HEK293 (cell line): Measurements from ENCODE around the gene CENPB.

Experiments used
- BCL11A ChIP-seq: fragments of 450-650 bp; formaldehyde crosslinking; IDR thresholded peaks from 2 replicates; pipeline ENCODE4 v1.5.1; 2016; ENCODE audit warnings: low read depth, missing biosample characterization, missing genetic modification characterization
- CTCF ChIP-seq: fragments of 450-650 bp; formaldehyde crosslinking; IDR thresholded peaks from 2 replicates; pipeline ENCODE4 v1.5.1; 2016; ENCODE audit warnings: missing biosample characterization, missing genetic modification characterization
- PRDM4 ChIP-seq: fragments of 450-650 bp; formaldehyde crosslinking; IDR thresholded peaks from 2 replicates; pipeline ENCODE4 v1.5.1; 2017; ENCODE audit warnings: missing biosample characterization, missing genetic modification characterization
- RBAK ChIP-seq: fragments of 450-650 bp; formaldehyde crosslinking; IDR thresholded peaks from 2 replicates; pipeline ENCODE4 v1.5.1; 2016; ENCODE audit warnings: missing biosample characterization, missing genetic modification characterization
- TSHZ1 ChIP-seq: fragments of 450-650 bp; formaldehyde crosslinking; IDR thresholded peaks from 2 replicates; pipeline ENCODE4 v1.5.1; 2016; ENCODE audit warnings: missing biosample characterization, missing genetic modification characterization, borderline replicate concordance
- ZNF677 ChIP-seq: fragments of 450-650 bp; IDR thresholded peaks from 2 replicates; pipeline ENCODE4 v1.5.0; 2018; ENCODE audit warnings: missing biosample characterization, mild to moderate bottlenecking, missing genetic modification characterization, moderate library complexity
- ZNF792 ChIP-seq: fragments of 450-650 bp; formaldehyde crosslinking; IDR thresholded peaks from 2 replicates; pipeline ENCODE4 v1.5.1; 2016; ENCODE audit warnings: missing biosample characterization, missing genetic modification characterization
- ZNF830 ChIP-seq: fragments of 450-650 bp; IDR thresholded peaks from 2 replicates; pipeline ENCODE4 v1.5.0; 2018; ENCODE audit warnings: missing biosample characterization, missing genetic modification characterization, low read depth, mild to moderate bottlenecking, moderate library complexity

GRCh38 chr20:3764659-3765058, 21.9 kb downstream of the CENPB start:
- no peak for TF ChIP-seq RBAK (tag by site-specific recombination)
- no peak for TF ChIP-seq CTCF
- TF ChIP-seq ZNF677 (tag by site-specific recombination): no peak
- TF ChIP-seq BCL11A (tag by site-specific recombination): no peak
- no peak for TF ChIP-seq PRDM4 (tag by site-specific recombination)
- TF ChIP-seq ZNF830 (tag by site-specific recombination): no peak
- no peak for TF ChIP-seq TSHZ1
- TF ChIP-seq ZNF792 (tag by site-specific recombination): no peak
